Measurements from ENCODE around the gene FAM200C.

- TF ChIP-seq TCF7L2 (IDR thresholded peaks at IDR 0.05; ENCODE audit: borderline replicate concordance, extremely low read depth, insufficient read depth, insufficient read length) (no peak), CTCF (IDR thresholded peaks at IDR 0.05 in 2 of 3, conservative IDR thresholded peaks at IDR 0.05 in 1 of 3; ENCODE audit: borderline replicate concordance in 1 of 3, insufficient read depth in 1 of 3, low read depth in 2 of 3, low read length in 2 of 3) (no peak), CEBPB (IDR thresholded peaks at IDR 0.05; ENCODE audit: low read depth) (no peak), ZBTB33 (IDR thresholded peaks at IDR 0.05; ENCODE audit: extremely low read depth, insufficient replicate concordance, low read length) (no peak), POLR2A (IDR thresholded peaks at IDR 0.05; ENCODE audit: borderline replicate concordance, extremely low read depth, insufficient read depth, insufficient read length) (no peak), EZH2 (IDR thresholded peaks at IDR 0.05) (no peak), JUND (IDR thresholded peaks at IDR 0.05) (no peak), REST (IDR thresholded peaks at IDR 0.05; ENCODE audit: low read depth) (no peak)
Measured at GRCh38 chr5:160441311-160441781, 41.5 kb upstream of the FAM200C start.
